OCI-LY7 (cell line): Measurements from ENCODE around the gene SEC14L5. TPM values are rescaled to one million over a fixed set of nuclear protein-coding genes. Genes with fewer than 3 reads are reported as not detected.

ENCODE experiments used
- BruUV-seq: library from RNA; stranded (reverse); fragments of 400-500 nt; replicated peaks from 2 replicates; lab custom pipeline; 2021; lab: Mats Ljungman, UMichigan
- CTCF ChIA-PET: fragments of 300-600 bp; sonication (Branson Sonifier 250); formaldehyde crosslinking; loops from one replicate; lab custom pipeline; 2022; ENCODE audit warnings: antibody characterized with exemption; ENCODE audit not compliant: unreplicated experiment; lab: Charles Lee
- POLR2A ChIA-PET: fragments of 300-600 bp; sonication (Branson Sonifier 250); formaldehyde crosslinking; loops from one replicate; lab custom pipeline; 2022; ENCODE audit warnings: antibody characterized with exemption; lab: Charles Lee
- DNase-seq: peaks from one replicate; pipeline ENCODE4 v3.0.0-alpha.2; 2015; ENCODE audit warnings: low spot score
- H2AFZ ChIP-seq: fragments of 200-600 bp; sonication (generic), shearing (Covaris generic); 2 replicates; pipeline ENCODE4 v1.6.1; 2014; ENCODE audit warnings: mild to moderate bottlenecking, antibody characterized with exemption, low read length, moderate library complexity
- H3K27ac ChIP-seq: fragments of 200-600 bp; sonication (generic); 2 replicates; pipeline ENCODE4 v1.5.1; 2014; ENCODE audit warnings: mixed run types, low read depth, mild to moderate bottlenecking, moderate library complexity, low read length, inconsistent platforms; ENCODE audit not compliant: poor library complexity, severe bottlenecking
- H3K36me3 ChIP-seq: fragments of 200-600 bp; sonication (generic); 2 replicates; pipeline ENCODE4 v1.6.1; 2014; ENCODE audit warnings: mild to moderate bottlenecking, antibody characterized with exemption, low read length, moderate library complexity, mixed read lengths; ENCODE audit not compliant: insufficient read depth
- H3K4me1 ChIP-seq: fragments of 200-600 bp; sonication (generic); 2 replicates; pipeline ENCODE4 v1.5.1; 2014; ENCODE audit warnings: mild to moderate bottlenecking, low read length; ENCODE audit not compliant: insufficient read depth, poor library complexity, severe bottlenecking
- H3K4me2 ChIP-seq: fragments of 200-600 bp; sonication (generic); 2 replicates; pipeline ENCODE4 v1.6.1; 2014; ENCODE audit warnings: mild to moderate bottlenecking, low read length
- H3K4me3 ChIP-seq: fragments of 200-600 bp; sonication (generic); 2 replicates; pipeline ENCODE4 v1.5.1; 2014; ENCODE audit warnings: mild to moderate bottlenecking, low read depth, low read length; ENCODE audit not compliant: poor library complexity, severe bottlenecking
- H3K79me2 ChIP-seq: fragments of 200-600 bp; sonication (generic); 2 replicates; pipeline ENCODE4 v1.6.1; 2016; ENCODE audit warnings: low read depth, mild to moderate bottlenecking, low read length, moderate library complexity, mixed read lengths; ENCODE audit not compliant: insufficient read depth
- H3K9me2 ChIP-seq: fragments of 200-600 bp; sonication (generic); 2 replicates; pipeline ENCODE4 v1.6.1; 2016; ENCODE audit warnings: mild to moderate bottlenecking, low read length, mixed read lengths; ENCODE audit not compliant: insufficient read depth
- H3K9me3 ChIP-seq: fragments of 200-600 bp; sonication (generic); 2 replicates; pipeline ENCODE4 v1.6.1; 2014; ENCODE audit warnings: mild to moderate bottlenecking, mixed run types, low read length, mixed read lengths
- H4K20me1 ChIP-seq: fragments of 200-600 bp; sonication (generic); 2 replicates; pipeline ENCODE4 v1.6.1; 2014; ENCODE audit warnings: mild to moderate bottlenecking, antibody characterized with exemption, low read length, moderate library complexity, mixed read lengths; ENCODE audit not compliant: insufficient read depth
- CTCF ChIP-seq: fragments of 200-600 bp; sonication (generic); conservative IDR thresholded peaks from 2 replicates; pipeline ENCODE4 v1.5.1; 2014; ENCODE audit warnings: mild to moderate bottlenecking, antibody characterized with exemption, low read length, moderate library complexity, mixed read lengths
- EZH2phosphoT487 ChIP-seq: fragments of 200-600 bp; sonication (generic); IDR thresholded peaks from 2 replicates; pipeline ENCODE4 v1.6.1; 2018; ENCODE audit warnings: low read depth, borderline replicate concordance, mild to moderate bottlenecking, mixed run types, antibody characterized with exemption, low read length, moderate library complexity, mixed read lengths
- intact Hi-C: fragments of 100-400 bp; cut with micrococcal nuclease; formaldehyde crosslinking; loops from one replicate; pipeline ENCODE4 v1.10.0; 2022; ENCODE audit not compliant: unreplicated experiment
- total RNA-seq, 2 experiments: library from RNA; depleted of rRNA in 1 of 2; stranded (reverse); fragments of >200 nt in 1 of 2; shearing (Covaris generic) in 1 of 2; gene quantifications; 2 replicates each; pipeline ENCODE4 v1.2.3, GENCODE V29; 2014 to 2022

The SEC14L5 gene
- total RNA-seq, 2 experiments from 2014 or later: not detected

DNA sequence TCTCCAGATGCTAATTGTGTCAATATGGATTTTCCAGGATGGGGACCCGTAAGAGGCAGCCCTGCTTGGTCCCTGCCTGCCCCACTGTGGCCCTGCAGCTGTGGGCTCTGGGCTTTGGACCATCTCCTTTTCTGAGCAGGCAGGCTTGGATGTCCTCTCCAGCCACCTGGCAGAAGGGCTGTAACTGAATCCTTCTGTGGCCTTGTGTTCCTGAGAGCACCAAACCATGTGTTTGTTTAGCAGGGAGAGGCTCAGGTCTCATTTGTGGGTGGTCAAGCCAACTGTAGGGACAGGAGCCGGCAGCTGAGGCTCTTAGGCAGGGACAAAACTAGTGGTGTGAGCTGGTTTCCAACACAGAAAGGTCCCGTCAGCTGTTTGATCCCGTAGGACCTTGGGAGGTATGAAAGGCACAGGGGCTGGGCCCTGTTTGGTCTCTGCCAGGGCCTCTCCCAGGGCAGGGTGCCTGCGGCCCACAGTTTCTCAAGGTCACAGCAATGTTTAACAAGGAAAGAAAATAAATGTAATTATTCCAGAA, 18.5 kb downstream of the SEC14L5 start:
- Histone ChIP-seq H3K27ac (peak overlapping the region; percentile 80), H3K79me2 (no peaks in the 10 kb centered on the region), H4K20me1 (no peaks in the 10 kb centered on the region), H3K4me1 (peaks cover 30% of the 10 kb centered on the region), H3K4me3 (no peak overlapping the region), H2AFZ (no peak overlapping the region), H3K9me3 (peaks cover 8% of the 10 kb centered on the region), H3K9me2 (no peaks in the 10 kb centered on the region), H3K4me2 (peak overlapping the region; percentile 25), H3K36me3 (no peaks in the 10 kb centered on the region; the same call in 1 of the 2 replicates)
- DNase-seq: no peak
- POLR2A ChIA-PET: interaction anchor here (0.6 to 1.0 kb wide), 2 partner anchors 11 to 698 kb away, joined by 4 read pairs; no protein-coding TSS in a partner anchor
- intact Hi-C loops: no loop called here
- TF ChIP-seq EZH2phosphoT487: no peak
- no peak for TF ChIP-seq CTCF
- BruUV-seq: no TSS peak
- CTCF ChIA-PET: no interaction called here

DNA sequence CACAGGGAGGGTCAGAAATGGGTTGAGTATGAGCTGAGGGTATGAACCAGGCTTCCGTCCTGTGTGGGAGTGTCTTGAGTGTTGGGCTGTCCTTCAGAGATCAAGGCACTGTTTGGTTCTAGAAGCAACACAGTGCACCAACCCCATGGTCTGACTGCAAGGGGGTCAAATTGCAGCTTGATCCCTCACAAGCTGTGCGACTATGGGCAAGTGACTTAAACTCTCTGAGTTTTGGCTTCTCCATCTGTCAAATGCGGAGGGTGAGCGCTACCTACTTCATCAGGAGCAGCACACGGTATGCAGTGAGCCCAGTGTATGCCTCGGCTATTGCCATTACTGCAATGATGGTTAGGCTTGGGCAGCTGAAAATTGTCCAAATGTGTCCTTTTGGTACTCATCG, 21.0 kb downstream of the SEC14L5 start:
- intact Hi-C loops: no loop called here
- POLR2A ChIA-PET: no interaction called here

More for the DNA sequence above, 21.0 kb downstream of the SEC14L5 start:
- no peak overlapping the region for H3K4me2 ChIP-seq
- no peaks in the 10 kb centered on the region; the same call in 1 of the 2 replicates for H3K36me3 ChIP-seq
- H3K4me1 ChIP-seq: peaks cover 17% of the 10 kb centered on the region
- no peak for DNase-seq
- H3K9me2 ChIP-seq: no peaks in the 10 kb centered on the region
- H3K4me3 ChIP-seq: no peak overlapping the region
- no peak overlapping the region for H3K27ac ChIP-seq
- BruUV-seq: no TSS peak
- H2AFZ ChIP-seq: no peak overlapping the region
- TF ChIP-seq EZH2phosphoT487: no peak
- TF ChIP-seq CTCF: no peak
- no peaks in the 10 kb centered on the region for H4K20me1 ChIP-seq
- H3K9me3 ChIP-seq: peaks cover 8% of the 10 kb centered on the region
- CTCF ChIA-PET: no interaction called here
- H3K79me2 ChIP-seq: no peaks in the 10 kb centered on the region
